IMR-90 (cell line): ENCODE measurements around the gene ZSWIM5.
A peak's percentile ranks its signal among the peaks of the same experiment; 100 is the strongest.

Experiments
- BHLHE40 ChIP-seq: fragments of 150-350 bp; IDR thresholded peaks from 2 replicates; pipeline ENCODE4 v1.6.1; 2016; ENCODE audit warnings: mild to moderate bottlenecking, low read depth, low read length
- CHD1 ChIP-seq: IDR thresholded peaks from 2 replicates; pipeline ENCODE4 v1.6.1; 2012; ENCODE audit warnings: low read depth, low read length, improper control_type of control experiment
- CTCF ChIP-seq: conservative IDR thresholded peaks from 2 replicates; pipeline ENCODE4 v1.5.1; 2012; ENCODE audit warnings: mild to moderate bottlenecking, low read depth, low read length, improper control_type of control experiment
- ELK1 ChIP-seq: fragments of 150-350 bp; IDR thresholded peaks from 2 replicates; pipeline ENCODE4 v1.6.1; 2016; ENCODE audit warnings: low read depth, mild to moderate bottlenecking, low read length, moderate library complexity, borderline replicate concordance
- FOS ChIP-seq: fragments of 150-350 bp; IDR thresholded peaks from 2 replicates; pipeline ENCODE4 v1.6.1; 2016; ENCODE audit warnings: low read depth, low read length
- MAFK ChIP-seq: IDR thresholded peaks from 2 replicates; pipeline ENCODE4 v1.6.1; 2012; ENCODE audit warnings: low read depth, low read length, improper control_type of control experiment
- MAZ ChIP-seq: IDR thresholded peaks from 2 replicates; pipeline ENCODE4 v1.6.1; 2012; ENCODE audit warnings: low read depth, mild to moderate bottlenecking, low read length, improper control_type of control experiment, moderate library complexity, borderline replicate concordance
- MXI1 ChIP-seq: IDR thresholded peaks from 2 replicates; pipeline ENCODE4 v1.6.1; 2012; ENCODE audit warnings: low read depth, mild to moderate bottlenecking, low read length, moderate library complexity, borderline replicate concordance
- NFE2L2 ChIP-seq: fragments of 150-350 bp; IDR thresholded peaks from 2 replicates; pipeline ENCODE4 v1.6.1; 2016; ENCODE audit warnings: low read depth, mild to moderate bottlenecking, low read length
- POLR2A ChIP-seq: IDR thresholded peaks from 2 replicates; pipeline ENCODE4 v1.6.1; 2012; ENCODE audit warnings: mild to moderate bottlenecking, low read depth, low read length
- RAD21 ChIP-seq: IDR thresholded peaks from 2 replicates; pipeline ENCODE4 v1.6.1; 2012; ENCODE audit warnings: low read length, improper control_type of control experiment
- RCOR1 ChIP-seq: IDR thresholded peaks from 2 replicates; pipeline ENCODE4 v1.6.1; 2012; ENCODE audit warnings: mild to moderate bottlenecking, low read length, improper control_type of control experiment; ENCODE audit not compliant: insufficient replicate concordance
- RFX5 ChIP-seq: IDR thresholded peaks from 2 replicates; pipeline ENCODE4 v1.8.0; 2012; ENCODE audit warnings: low read depth, mild to moderate bottlenecking, low read length, moderate library complexity
- USF2 ChIP-seq: fragments of 150-350 bp; IDR thresholded peaks from 2 replicates; pipeline ENCODE4 v1.6.1; 2017; ENCODE audit warnings: mild to moderate bottlenecking, antibody characterized with exemption, low read length, low read depth

- TF ChIP-seq POLR2A = no peak
- no peak for TF ChIP-seq CTCF
- no peak for TF ChIP-seq ELK1
- TF ChIP-seq RFX5 = no peak
- no peak for TF ChIP-seq RAD21
- TF ChIP-seq MXI1 = no peak
- no peak for TF ChIP-seq MAZ
- TF ChIP-seq FOS = no peak
- TF ChIP-seq USF2 = no peak
- peak; percentile 38; the same call in 1 of the 2 replicates for TF ChIP-seq MAFK
- TF ChIP-seq BHLHE40 = no peak
- TF ChIP-seq CHD1 = no peak
- no peak for TF ChIP-seq NFE2L2
- TF ChIP-seq RCOR1 = no peak
Observed at GRCh38 chr1:45200435-45200834, 6.0 kb downstream of the ZSWIM5 start.
